Measurements from ENCODE around the gene FTO.

The FTO gene

DNA sequence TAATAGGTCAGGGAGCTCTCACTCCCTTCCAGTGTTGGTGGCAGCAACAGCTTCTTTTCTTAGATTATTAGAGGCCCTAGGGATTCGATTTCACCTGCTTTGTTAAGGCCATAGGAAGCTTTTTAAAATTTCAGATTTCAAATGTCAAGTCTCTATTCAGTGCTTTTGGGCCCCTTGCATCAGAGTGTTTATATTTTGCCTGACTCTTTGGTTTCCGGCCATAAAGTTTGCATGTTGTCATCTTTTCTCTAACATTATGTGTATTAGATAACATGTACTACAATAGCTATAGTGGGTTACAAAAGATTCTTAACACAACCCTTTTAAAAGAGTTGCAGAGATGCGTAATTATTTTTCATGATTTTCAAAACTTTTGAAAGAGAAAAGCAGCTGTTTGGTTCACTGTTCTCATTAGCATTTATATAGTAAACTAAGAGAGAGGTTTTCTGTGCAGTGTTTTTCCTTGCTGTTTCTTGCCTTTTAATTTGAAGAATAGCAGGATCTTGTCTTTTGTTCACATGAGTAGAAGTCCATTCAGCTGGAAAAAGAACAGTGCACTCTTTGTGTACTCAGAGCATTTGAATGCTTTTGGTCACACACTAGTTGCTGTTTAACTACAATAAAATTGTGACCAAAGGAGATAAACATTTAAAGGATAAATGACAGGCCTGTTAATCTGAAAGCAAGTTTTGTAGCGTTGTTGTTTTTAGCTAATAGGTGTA lies 52.5 kb downstream of the FTO start:
- peak; percentile 23 to 65 for DNase-seq

- no peak for DNase-seq
These were observed 54.1 kb downstream of the FTO start for GRCh38 chr16:53757971-53758609.

DNA sequence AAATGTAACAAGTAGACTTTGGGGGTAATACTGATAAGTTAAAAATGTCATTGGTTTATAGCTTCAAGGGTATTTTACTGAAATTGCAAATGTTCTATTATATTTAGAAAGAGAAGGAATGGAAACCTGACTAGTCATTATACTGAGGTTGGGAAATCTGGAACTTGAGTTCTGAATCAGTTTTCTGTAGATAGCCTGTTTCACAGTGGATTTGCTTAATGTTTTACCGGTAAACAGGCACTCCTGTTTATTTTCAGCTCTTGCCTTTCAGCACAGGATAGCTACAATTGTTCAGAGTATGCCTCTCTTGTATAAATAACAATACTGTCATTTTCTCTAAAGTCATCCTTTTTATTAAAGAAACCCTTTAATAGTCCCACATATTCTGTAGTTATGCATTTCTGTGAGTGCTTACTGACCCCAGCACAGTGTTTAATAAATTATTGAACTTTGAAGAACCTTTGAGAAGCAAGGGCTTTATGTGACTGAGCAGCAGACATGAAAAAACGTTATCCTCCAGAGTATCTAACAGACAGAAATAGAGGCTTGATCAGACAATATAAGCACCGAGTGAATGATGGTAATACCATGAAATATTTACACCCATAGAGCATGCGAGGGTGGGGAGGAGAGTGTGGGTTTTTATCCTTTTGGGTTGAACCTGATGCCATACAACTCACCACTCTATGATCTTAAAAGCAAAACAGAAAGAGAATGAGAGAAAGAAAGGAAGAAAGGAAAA lies 58.2 kb downstream of the FTO start:
- peak in 1 of 2 experiments; percentile 43 for DNase-seq

GRCh38 chr16:53766304-53767016 lies 62.5 kb downstream of the FTO start:
- DNase-seq = no peak

DNA sequence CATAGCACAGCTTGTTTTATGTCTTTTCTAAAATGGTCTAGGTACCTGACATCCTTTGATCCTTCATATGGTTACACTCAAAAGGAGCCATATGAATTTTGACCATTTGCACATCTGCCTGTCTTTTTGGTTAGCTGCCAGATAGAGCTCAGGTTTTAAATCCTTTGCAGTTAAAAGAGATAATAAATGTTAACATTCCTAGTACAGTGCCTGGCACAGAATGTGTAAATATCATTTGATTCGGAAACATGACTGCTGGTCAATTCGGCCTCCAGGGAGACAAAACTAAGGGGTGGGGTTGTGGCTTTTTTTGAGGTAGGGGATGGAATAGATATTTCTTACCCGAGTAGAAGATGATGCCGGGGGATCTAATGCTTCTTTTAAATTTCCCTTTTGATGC lies 64.2 kb downstream of the FTO start:
- no peak for DNase-seq

- no peak for DNase-seq
These were observed 64.6 kb downstream of the FTO start for GRCh38 chr16:53768593-53768992.

DNA sequence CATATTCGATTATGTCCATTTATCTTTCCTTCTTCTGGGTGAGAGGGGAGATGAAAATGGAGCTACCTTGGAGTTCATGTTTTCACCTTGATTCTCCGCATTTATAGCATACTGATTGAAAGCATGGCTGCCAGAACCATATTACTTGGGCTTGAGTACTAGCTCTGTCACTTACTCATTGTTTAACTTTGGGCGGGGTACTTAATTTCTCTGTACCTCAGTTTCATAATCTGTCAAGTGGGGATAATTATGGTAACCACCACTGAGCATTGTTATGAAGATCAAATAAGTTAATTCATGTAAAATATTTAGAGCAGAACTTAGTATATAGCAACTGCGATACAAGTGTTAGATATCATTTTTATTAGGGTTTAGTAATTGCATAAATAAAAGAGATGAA lies 65.2 kb downstream of the FTO start:
- no peak for DNase-seq

DNA sequence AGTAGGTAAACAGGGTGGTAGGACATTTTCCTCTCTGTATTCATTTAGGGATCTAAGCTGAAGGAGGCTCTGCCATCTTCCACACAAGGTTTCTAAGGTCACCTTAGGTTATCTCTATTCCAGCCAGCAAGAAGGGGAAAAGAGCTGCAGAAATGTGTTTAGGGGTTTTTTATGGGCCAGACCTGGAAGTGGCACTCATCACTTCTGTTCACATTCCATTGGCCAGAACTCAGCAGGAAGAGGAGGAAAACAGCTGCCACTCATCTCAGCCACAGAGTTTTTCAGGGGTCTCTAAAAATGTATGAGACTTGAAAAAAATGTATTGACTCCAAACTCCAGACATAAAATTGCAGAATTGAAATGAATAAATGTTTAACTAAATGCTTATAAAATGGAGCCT lies 65.8 kb downstream of the FTO start:
- no peak for DNase-seq

- no peak for DNase-seq
These were observed 66.7 kb downstream of the FTO start for GRCh38 chr16:53770641-53771040.

- no peak for DNase-seq
These were observed 67.9 kb downstream of the FTO start for GRCh38 chr16:53771655-53772497.

DNA sequence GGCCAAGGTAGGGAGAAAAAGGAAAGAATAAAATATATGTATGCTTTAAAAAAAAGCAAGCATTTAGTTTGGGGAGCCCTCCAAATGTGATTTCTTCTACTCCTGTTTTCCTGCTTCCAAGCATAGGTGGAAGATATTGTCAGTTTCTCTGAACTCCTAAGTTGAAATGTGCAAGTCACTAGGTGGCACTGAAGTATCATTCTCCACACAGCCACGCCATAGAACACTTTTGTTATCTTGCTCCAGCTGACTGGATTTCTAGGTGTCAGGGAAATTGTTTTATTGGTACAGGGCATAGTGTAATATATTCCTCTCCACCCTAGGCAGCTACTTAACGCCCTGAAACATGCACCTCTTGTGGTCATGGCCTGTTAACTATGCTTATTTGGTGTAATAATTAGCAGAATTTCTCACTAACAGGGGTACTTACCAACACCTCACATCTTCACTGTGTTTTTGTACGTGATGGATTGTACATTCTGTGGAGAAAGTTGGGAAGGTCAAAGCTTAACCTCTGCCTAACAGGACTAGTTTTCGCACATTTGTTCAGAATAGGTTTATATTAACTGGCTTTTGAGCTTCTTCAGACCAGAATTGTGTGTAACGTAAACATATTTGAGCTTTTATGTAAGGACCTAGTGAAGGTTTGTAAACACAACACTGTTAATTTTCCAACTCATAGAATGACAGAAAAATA lies 69.3 kb downstream of the FTO start:
- DNase-seq = peak in 1 of 2 experiments; percentile 14

- no peak for DNase-seq
These were observed 69.9 kb downstream of the FTO start for GRCh38 chr16:53773881-53774280.

DNA sequence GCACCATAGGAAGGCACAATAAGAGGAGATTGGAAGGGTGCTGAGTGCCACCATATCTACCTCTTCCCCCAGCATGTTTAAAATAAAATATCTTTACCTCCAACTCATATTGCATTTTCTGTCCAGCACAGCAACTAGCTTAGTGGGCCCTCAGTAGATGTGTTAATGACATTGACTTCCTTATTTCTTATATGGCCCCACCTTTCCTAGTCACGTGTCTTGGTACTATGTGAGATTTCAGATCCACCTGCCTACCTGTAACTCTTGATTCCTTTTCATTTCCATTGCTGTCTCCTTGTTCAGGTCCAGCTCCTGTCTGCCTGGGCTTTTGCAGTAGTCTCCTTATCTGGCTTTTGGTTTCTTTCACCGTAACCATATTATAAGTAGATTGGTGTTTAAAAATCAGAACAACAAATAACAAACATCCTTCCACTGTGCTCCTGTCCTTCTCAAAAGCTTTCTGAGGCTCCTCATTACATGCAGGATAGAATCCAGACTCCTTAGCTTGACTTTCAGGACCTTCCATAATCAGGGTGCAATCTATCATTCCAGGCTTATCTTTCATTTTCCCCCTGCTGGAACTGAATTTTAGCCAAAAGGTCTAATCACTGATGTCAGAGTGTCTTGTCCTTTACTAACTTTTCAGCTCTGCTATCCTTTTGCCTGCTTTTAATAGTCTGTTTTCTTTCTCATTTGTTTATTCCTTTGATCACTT lies 71.3 kb downstream of the FTO start:
- DNase-seq = no peak

- peak in 1 of 2 experiments; percentile 13 for DNase-seq
These were observed 72.0 kb downstream of the FTO start for GRCh38 chr16:53775821-53776431.

GRCh38 chr16:53779186-53779585 lies 75.2 kb downstream of the FTO start:
- no peak for DNase-seq

GRCh38 chr16:53780051-53780450 lies 76.1 kb downstream of the FTO start:
- DNase-seq = no peak

- no peak for DNase-seq
These were observed 77.2 kb downstream of the FTO start for GRCh38 chr16:53781023-53781605.

- DNase-seq = no peak
These were observed 78.2 kb downstream of the FTO start for GRCh38 chr16:53782148-53782547.

GRCh38 chr16:53784291-53784690 lies 80.3 kb downstream of the FTO start:
- no peak for DNase-seq

DNA sequence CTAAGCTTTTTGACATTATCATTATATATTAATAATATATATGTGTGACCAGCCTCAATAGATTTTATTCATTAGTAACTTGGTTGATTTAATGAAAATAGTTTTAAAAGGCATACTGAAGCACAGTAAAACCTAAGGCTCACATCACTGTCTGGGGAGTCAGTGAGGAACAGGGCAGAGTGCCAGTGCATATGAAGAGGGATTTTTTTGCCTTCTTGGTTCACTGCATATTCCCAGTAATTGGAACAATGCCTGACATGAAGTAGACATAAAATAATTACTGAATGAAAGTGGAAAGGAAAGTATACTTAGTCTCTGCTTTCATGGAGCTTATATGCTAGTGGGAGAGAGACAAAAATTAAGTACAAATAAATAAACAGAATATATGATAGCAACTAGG lies 81.1 kb downstream of the FTO start:
- no peak for DNase-seq

Measured in NCI-H1930 (cell line).